Measurements from ENCODE around the gene CCDC174.

CCDC174 gene

GRCh38 chr3:14651440-14652251 lies at the start of gene CCDC174:
Gene CCDC174 (plus strand): TSS chr3:14651762. CDS start chr3:14651837, 75 bp downstream.
- no peaks in the 10 kb centered on the region for H4K20me1 ChIP-seq (ENCODE audit: insufficient read depth, low read length)
- peak within 1 kb of the TSS; percentile 82 for H3K9ac ChIP-seq (ENCODE audit: low read length)
- H3K4me2 ChIP-seq (ENCODE audit: low read depth, low read length), result peak within 1 kb of the TSS; percentile 84
- H3K9me3 ChIP-seq (replicated peaks; ENCODE audit: insufficient read depth, low read length), result no peaks in the 10 kb centered on the region
- TF ChIP-seq CTCF (IDR thresholded peaks at IDR 0.05; ENCODE audit: low read length), result no peak
- no peaks in the 10 kb centered on the region for H3K27me3 ChIP-seq (replicated peaks; ENCODE audit: insufficient read depth, low read length)
- peaks cover 6% of the 10 kb centered on the region; the same call in 1 of the 2 replicates for H3K4me1 ChIP-seq (ENCODE audit: low read length)
- peak within 1 kb of the TSS; percentile 55; the same call in 1 of the 2 replicates for H3K27ac ChIP-seq (ENCODE audit: low read length)
- peak within 1 kb of the TSS; percentile 75 for H3K4me3 ChIP-seq (ENCODE audit: low read length)
- peak; percentile 99 for DNase-seq
- H2AFZ ChIP-seq (ENCODE audit: low read length), result peak within 1 kb of the TSS; percentile 85
- no peaks in the 10 kb centered on the region for H3K9me2 ChIP-seq (replicated peaks; ENCODE audit: insufficient read depth, low read length)
- peaks cover 31% of the 10 kb centered on the region for H3K79me2 ChIP-seq (ENCODE audit: low read length)
- H3K36me3 ChIP-seq (replicated peaks; ENCODE audit: insufficient read depth, low read length), result peaks cover 8% of the 10 kb centered on the region; the same call in 1 of the 2 replicates
- no peaks in the 10 kb centered on the region for H3F3A ChIP-seq (ENCODE audit: insufficient read depth, low read length)

GRCh38 chr3:14602006-14602803 lies 49.4 kb upstream of the CCDC174 start:
- Histone ChIP-seq H2AFZ (ENCODE audit: low read length) (no peak overlapping the region), H3F3A (ENCODE audit: insufficient read depth, low read length) (no peaks in the 10 kb centered on the region), H3K9me3 (replicated peaks; ENCODE audit: insufficient read depth, low read length) (no peaks in the 10 kb centered on the region), H3K4me3 (ENCODE audit: low read length) (no peak overlapping the region), H3K27ac (ENCODE audit: low read length) (no peak overlapping the region), H3K9me2 (replicated peaks; ENCODE audit: insufficient read depth, low read length) (no peaks in the 10 kb centered on the region), H3K9ac (ENCODE audit: low read length) (no peak overlapping the region), H4K20me1 (ENCODE audit: insufficient read depth, low read length) (no peaks in the 10 kb centered on the region), H3K79me2 (ENCODE audit: low read length) (no peaks in the 10 kb centered on the region), H3K4me1 (ENCODE audit: low read length) (no peaks in the 10 kb centered on the region), H3K36me3 (replicated peaks; ENCODE audit: insufficient read depth, low read length) (no peaks in the 10 kb centered on the region), H3K27me3 (replicated peaks; ENCODE audit: insufficient read depth, low read length) (peaks cover 56% of the 10 kb centered on the region), H3K4me2 (ENCODE audit: low read depth, low read length) (no peak overlapping the region)
- DNase-seq, result no peak
- TF ChIP-seq CTCF (IDR thresholded peaks at IDR 0.05; ENCODE audit: low read length), result 0 out of 2 replicates have a peak, but pooled peaks have one; percentile 7
- no peak for TF ChIP-seq EZH2 (optimal IDR thresholded peaks at IDR 0.05; ENCODE audit: low read depth, low read length)
- peak; percentile 62; the same call in 1 of the 2 replicates for TF ChIP-seq EZH2phosphoT487 (IDR thresholded peaks at IDR 0.05; ENCODE audit: low read length)

DNA sequence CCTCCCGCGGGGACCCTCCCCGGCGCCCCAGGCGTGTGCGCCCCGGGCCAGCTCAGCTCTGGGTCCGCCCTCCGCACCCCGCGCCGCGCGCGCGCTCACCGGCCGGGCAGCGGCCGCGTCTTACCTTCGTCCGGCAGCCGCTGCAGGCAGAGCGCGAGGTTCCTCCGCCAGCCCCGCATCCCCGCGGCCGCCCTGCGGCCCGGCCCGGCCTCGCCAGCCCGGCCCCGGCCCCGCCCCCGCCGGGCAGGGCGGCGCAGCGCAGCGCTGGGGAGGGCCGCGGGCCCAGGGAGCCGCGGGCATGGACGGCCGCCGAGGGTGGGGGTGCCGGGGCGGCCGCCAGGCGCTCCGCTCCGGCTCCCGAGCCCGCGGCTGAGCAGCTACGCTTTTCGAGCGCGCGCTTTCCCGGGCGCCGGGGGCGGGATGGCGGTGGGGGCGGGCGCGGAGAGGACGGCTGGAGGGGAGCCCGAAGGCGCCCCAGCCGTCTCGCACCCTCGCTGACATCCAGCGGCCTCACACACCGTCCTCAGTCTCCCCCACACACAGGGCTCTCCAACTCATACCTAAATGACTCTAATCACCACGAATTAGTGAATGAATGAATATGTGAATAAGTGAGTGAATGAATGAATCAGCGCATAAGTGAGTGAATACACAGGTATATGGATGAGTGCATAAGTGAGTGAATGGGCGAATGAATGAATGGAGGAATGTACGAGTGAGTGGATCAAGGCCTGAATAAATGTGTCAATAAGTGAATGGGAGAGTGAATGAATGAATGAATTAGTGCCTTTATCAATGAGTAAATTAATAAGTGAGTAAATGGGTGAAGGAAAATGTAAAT lies 48.5 kb upstream of the CCDC174 start:
- Histone ChIP-seq H3K9me2 (replicated peaks; ENCODE audit: insufficient read depth, low read length) (no peaks in the 10 kb centered on the region), H3K4me3 (ENCODE audit: low read length) (no peak overlapping the region), H3K9me3 (replicated peaks; ENCODE audit: insufficient read depth, low read length) (no peaks in the 10 kb centered on the region), H4K20me1 (ENCODE audit: insufficient read depth, low read length) (no peaks in the 10 kb centered on the region), H3K4me1 (ENCODE audit: low read length) (no peaks in the 10 kb centered on the region), H3K27ac (ENCODE audit: low read length) (no peak overlapping the region), H3K79me2 (ENCODE audit: low read length) (no peaks in the 10 kb centered on the region), H3K4me2 (ENCODE audit: low read depth, low read length) (no peak overlapping the region), H3K9ac (ENCODE audit: low read length) (no peak overlapping the region), H2AFZ (ENCODE audit: low read length) (no peak overlapping the region), H3K27me3 (replicated peaks; ENCODE audit: insufficient read depth, low read length) (peaks cover 50% of the 10 kb centered on the region), H3K36me3 (replicated peaks; ENCODE audit: insufficient read depth, low read length) (no peaks in the 10 kb centered on the region), H3F3A (ENCODE audit: insufficient read depth, low read length) (no peaks in the 10 kb centered on the region)
- DNase-seq, result no peak
- no peak for TF ChIP-seq EZH2phosphoT487 (IDR thresholded peaks at IDR 0.05; ENCODE audit: low read length)

Measured in MM.1S (cell line).